GM23248 (cell line): ENCODE measurements around the gene AGAP1.

Source experiments
- EZH2 ChIP-seq: fragments of 200-600 bp; sonication (generic); IDR thresholded peaks from 2 replicates; pipeline ENCODE4 v1.6.1; 2018; ENCODE audit warnings: antibody characterized with exemption, mild to moderate bottlenecking; ENCODE audit not compliant: insufficient read depth, poor library complexity, severe bottlenecking
- EZH2phosphoT487 ChIP-seq: fragments of 200-600 bp; sonication (generic); IDR thresholded peaks from 2 replicates; pipeline ENCODE4 v1.6.1; 2018; ENCODE audit warnings: antibody characterized with exemption, moderate library complexity, mild to moderate bottlenecking, low read depth; ENCODE audit not compliant: insufficient read depth

GRCh38 chr2:235546151-235546435, 52.2 kb downstream of the AGAP1 start:
- no peak for TF ChIP-seq EZH2
- TF ChIP-seq EZH2phosphoT487: no peak
